Cardiac septum (tissue), 1 donor: Measurements from ENCODE around the gene CEP72. TPM values are rescaled to one million over a fixed set of nuclear protein-coding genes. Genes with fewer than 3 reads are reported as not detected.
"Not testable (repeated sequence)": the region's sequence is repeated elsewhere in the genome, so short reads cannot be mapped to it uniquely, and the experiment has no call there.

Source experiments
- DNase-seq: peaks from one replicate; pipeline ENCODE4 v3.0.0-alpha.2; 2020; ENCODE audit warnings: low spot score
- intact Hi-C: fragments of 100-400 bp; cut with DNase I; formaldehyde crosslinking; loops from one replicate; pipeline ENCODE4 v1.14.0; 2022
- total RNA-seq: library from RNA; stranded (reverse); fragmentation: NEBNext Ultra II Directional; extraction: Animal tissue kit (Norgen Biotek cat#: 25700); gene quantifications from one replicate; pipeline ENCODE4 v1.2.1, GENCODE V29; 2021
- donor health status: DM: no; HTN: no; CAD: no.

CEP72 gene
- total RNA-seq, 1 donor from 2014 or later: 0.86 TPM

- intact Hi-C loops: loop anchor here (10.0 kb wide), 1 partner anchor 86 kb away; no protein-coding TSS in a partner anchor
- DNase-seq: peak; percentile 62
These were observed 76.3 kb downstream of the CEP72 start for GRCh38 chr5:688348-689010.

- DNase-seq, intact Hi-C loops: not testable (repeated sequence)
These were observed 78.2 kb downstream of the CEP72 start for GRCh38 chr5:690293-690692.

- intact Hi-C loops: not testable (repeated sequence)
- DNase-seq: peak; percentile 68
These were observed 78.9 kb downstream of the CEP72 start for GRCh38 chr5:691049-691448.

- no peak for DNase-seq
- intact Hi-C loops: no loop called here
These were observed 79.8 kb downstream of the CEP72 start for GRCh38 chr5:691817-692528.

GRCh38 chr5:692529-693041 is 80.4 kb downstream of the CEP72 start:
- peak; percentile 77 for DNase-seq
- intact Hi-C loops: not testable (repeated sequence)

GRCh38 chr5:693271-694041 is 81.3 kb downstream of the CEP72 start, which contains the start of gene TPPP:
Gene TPPP, minus strand, starts transcription at chr5:693352. Its CDS starts 15,292 bp downstream, at chr5:678060.
- peak; percentile 94 for DNase-seq
- intact Hi-C loops: not testable (repeated sequence)

- DNase-seq: peak; percentile 75
- intact Hi-C loops: not testable (repeated sequence)
These were observed 81.9 kb downstream of the CEP72 start for GRCh38 chr5:694042-694431.

- DNase-seq: peak; percentile 49
- intact Hi-C loops: not testable (repeated sequence)
These were observed 83.3 kb downstream of the CEP72 start for GRCh38 chr5:695475-695874.

- intact Hi-C loops: not testable (repeated sequence)
- peak; percentile 55 for DNase-seq
These were observed 84.1 kb downstream of the CEP72 start for GRCh38 chr5:696191-696590.

- DNase-seq: peak; percentile 72
- intact Hi-C loops: not testable (repeated sequence)
These were observed 84.9 kb downstream of the CEP72 start for GRCh38 chr5:696753-697702.

Other genes starting within 250 kb of the CEP72 start
- 42.9 TPM for gene EXOC3, start 169.2 kb upstream of the CEP72 start, total RNA-seq
- 1.0 TPM for gene SLC9A3, start 87.9 kb upstream of the CEP72 start, total RNA-seq
- 7.3 TPM for gene TPPP, start 81.0 kb downstream of the CEP72 start, total RNA-seq
- gene ZDHHC11B, start 172.4 kb downstream of the CEP72 start, total RNA-seq: 5.5 TPM
- 10.6 TPM for gene ZDHHC11, start 238.6 kb downstream of the CEP72 start, total RNA-seq